ENCODE results near the gene MCHR1.

GRCh38 chr22:40635043-40635939 is 44.0 kb upstream of the MCHR1 start:
- TF ChIP-seq CTCF (optimal IDR thresholded peaks at IDR 0.05 in 1 of 3, IDR thresholded peaks at IDR 0.05 in 1 of 3, conservative IDR thresholded peaks at IDR 0.05 in 1 of 3; ENCODE audit: extremely low read depth in 1 of 3, insufficient read depth in 2 of 3, low read length in 3 of 3): no peak
- TF ChIP-seq EZH2 (IDR thresholded peaks at IDR 0.05; ENCODE audit: low read length): no peak

Measured in keratinocyte (primary cell).